Inferior parietal cortex (tissue), 1 donor: ENCODE measurements around the gene PLXNA4.
A peak's percentile ranks its signal among the peaks of the same experiment; 100 is the strongest.

Experiments
- DNase-seq: peaks from one replicate; pipeline ENCODE4 v3.0.0-alpha.2; 2016; ENCODE audit errors: extremely low spot score

Gene PLXNA4

GRCh38 chr7:132263151-132263550 is 313.1 kb downstream of the PLXNA4 start:
- DNase-seq: no peak

DNA sequence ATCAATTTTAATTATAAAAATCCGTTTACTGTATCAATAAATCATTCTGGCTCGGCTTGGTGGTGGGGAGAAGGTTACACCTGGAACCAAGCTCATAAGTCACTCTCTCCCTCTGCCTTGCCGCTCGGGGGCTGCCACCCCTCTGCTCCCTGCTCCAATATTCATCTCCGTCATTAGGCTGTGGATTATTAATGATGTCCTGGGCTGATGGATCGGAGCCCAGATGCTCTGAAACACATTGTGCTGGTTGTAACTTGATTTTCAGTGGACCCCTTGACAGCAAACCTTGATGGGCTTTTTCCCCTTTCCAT is 314.2 kb downstream of the PLXNA4 start:
- DNase-seq: no peak

GRCh38 chr7:132261327-132262159 is 314.7 kb downstream of the PLXNA4 start:
- DNase-seq: no peak

GRCh38 chr7:132258231-132258630 is 318.0 kb downstream of the PLXNA4 start:
- DNase-seq: no peak

GRCh38 chr7:132257253-132257652 is 319.0 kb downstream of the PLXNA4 start:
- no peak for DNase-seq

DNA sequence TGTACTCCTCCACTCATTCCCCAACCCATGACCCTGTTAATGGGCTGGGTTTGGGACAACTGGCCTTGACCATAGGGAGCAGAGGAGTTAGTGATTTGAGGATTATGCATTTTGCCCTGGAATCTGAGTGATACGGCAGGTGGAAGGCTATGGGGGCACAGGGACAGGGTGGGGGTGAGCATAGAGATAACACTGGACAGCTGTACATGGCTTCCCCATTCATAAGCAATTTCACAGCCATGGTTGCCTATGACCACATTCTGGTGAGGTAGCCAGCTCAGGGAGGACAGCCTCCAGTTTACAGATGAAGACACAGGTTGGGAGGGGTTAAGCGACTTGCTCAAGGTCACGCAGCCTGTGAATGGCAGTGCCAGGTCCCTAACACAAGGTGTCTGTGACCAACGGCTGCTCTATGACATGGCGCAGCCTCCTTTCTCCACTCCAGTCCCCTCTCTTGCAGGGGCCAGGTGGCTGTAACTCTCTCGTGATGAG is 319.5 kb downstream of the PLXNA4 start:
- no peak for DNase-seq

DNA sequence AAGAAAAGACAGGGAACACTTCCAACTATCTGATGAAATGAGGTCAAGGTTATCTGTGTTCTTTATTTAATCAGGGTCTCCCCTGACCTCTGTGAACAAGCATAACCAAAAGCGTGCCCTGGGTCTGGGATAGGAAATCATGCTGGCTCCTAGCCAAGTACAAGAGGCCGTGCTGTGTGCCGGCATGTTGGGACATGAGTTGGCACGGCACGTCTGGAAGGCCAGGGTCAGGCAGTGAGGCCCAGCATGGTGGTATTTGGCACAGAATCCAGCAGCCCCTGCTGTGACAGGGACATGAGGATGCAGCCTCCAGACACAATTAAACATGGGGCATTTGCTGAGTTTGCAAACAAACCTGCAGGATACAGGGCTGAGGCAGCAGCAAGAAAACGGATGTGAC is 320.4 kb downstream of the PLXNA4 start:
- no peak for DNase-seq

DNA sequence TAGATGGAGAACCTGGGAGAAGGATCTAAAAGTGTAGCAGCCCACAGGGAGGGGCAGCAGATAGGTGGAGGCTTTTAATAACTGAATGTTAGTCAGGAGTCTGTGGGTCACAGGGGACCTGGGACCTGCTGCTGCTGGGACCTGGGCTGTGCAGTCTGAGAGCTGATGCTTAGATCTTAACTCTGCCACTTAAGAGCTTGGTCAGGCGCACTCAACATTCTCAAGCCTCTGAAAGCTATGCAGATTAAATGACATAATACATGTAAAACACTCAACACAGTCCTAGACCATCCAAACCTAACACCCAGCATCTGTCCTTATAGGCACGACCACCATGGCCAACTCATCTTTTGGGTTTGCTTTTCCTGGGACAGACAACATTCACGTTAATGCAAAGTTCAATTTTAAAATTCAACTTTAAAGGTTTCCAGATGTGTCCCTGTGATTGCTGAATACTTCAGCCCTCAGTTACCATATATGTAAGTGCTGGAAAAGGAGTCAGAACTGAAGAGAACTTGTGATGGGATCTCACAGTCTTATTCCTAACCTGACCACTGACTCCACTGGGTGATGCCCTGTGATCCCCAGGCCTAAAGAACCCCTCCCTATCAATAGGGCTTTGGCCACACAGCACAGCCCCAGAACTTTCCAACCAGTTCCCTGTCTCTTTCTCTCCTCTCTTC is 321.0 kb downstream of the PLXNA4 start:
- DNase-seq: no peak

DNA sequence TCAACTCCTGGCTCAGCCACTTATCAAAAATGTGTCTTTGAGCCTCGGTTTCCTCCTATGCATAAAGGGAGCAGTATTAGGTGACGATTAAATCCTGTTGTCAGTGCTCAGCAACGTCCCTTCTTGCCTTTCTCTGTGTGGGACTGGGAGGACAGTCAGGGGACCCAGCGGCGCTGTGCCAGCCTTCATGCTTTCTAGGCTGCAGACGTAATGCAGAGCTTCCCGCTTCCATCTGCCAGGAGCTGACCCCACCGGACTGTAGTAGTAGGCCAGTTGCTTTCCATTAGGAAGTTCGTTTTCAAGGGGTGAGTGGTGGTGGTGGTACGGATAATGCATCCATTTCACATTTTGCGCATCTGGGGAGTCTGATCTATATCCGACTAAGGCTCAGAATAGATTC is 321.8 kb downstream of the PLXNA4 start:
- no peak for DNase-seq

DNA sequence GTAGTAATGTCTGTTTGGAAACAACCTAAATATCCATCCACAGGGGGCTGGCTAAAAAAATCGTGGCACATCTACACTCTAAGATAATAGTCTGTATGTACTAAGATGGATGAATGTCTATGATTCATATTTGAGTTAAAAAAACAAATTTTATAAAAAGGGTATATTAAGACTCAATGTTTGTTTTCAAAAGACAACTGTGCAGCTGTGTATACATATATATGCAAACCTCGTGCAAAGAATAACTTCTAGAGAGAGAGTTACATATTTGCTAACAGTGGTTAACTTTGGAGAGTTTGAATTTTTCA is 323.5 kb downstream of the PLXNA4 start:
- DNase-seq: no peak

DNA sequence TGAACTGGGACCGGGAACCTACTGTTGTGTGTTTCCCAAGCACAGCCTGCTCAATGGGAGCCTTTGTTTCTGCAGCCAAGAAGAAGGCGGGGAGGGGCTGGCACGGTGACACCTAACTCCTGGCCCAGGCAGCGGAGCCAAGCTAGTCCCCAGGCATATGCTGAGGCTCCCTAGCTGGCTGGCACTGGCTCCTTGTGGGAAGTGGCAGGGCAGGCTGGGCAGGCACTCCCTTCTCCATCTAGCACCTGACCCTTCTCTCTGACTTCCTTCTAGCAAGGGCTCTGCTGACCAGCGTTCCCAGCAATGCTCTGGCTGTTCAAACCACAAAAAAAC is 325.0 kb downstream of the PLXNA4 start:
- peak; percentile 54 for DNase-seq

- no peak for DNase-seq
Measured at GRCh38 chr7:132250480-132251326, 325.6 kb downstream of the PLXNA4 start.

- no peak for DNase-seq
Measured at GRCh38 chr7:132249256-132249971, 326.9 kb downstream of the PLXNA4 start.

DNA sequence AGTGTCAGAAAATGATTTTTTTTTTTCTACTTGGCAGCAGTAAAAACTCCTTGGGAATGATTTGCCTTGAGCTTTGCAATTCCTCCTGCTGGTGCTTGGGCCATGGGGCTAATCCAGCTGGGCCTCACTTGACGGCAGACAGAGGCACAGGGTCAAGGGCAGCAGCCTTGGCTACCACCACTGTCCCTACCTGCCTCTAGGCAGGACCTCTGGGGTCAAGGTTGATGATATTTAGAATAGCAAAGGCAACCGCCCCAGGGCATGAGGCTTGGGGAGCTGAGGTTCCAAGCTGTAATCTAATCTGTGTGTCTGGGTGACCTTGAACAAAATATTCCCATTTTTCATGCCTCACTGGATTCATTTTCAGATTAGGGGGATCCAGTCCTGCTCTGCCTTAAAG is 327.4 kb downstream of the PLXNA4 start:
- no peak for DNase-seq

DNA sequence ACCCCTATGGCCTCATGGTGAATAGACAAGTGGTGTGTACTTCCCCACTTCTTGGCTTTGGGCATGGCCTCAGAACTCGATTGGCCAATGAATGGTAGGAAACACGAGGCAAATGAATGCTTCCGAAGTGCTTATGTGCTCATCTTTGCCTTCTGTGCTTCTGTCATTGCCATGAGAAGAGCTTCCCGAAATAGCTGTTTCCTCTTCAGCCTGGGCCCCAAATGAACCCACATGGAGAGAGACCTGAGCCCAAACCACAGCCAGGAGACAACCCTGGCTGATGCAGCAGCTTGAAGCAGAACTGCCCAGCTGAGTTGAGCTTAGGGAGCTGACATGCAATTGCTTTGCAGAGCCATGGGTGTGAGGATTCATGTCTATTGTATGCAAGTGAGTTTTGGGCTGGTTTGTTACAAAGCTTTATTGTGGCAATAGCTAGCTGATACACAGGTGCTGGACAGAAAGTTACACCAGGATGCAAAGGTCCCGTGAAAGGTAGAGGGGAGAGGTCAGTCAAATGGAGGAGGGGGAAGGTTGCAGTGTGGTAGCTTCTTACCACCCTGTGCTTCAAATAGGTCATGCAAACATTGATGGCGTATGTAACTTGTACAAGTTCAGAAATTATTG is 328.2 kb downstream of the PLXNA4 start:
- DNase-seq: no peak

DNA sequence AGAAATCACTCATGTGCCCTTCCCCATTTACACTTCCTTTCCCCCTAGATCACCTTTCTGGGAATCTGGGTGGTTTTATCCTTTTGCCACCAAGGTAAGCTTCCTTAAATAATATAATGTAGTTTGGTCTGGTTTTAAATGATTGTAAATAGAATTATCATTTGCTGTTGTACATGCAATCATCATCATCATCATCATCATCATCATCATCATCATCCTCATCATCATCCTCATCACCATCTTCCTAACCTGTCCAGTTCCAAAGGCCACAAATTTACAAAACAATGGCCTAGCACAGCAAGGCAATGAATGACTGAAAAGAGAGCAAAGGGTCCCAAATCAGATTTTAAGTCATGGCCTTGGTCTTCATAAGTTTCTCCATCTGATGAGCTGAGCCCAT is 329.7 kb downstream of the PLXNA4 start:
- no peak for DNase-seq

GRCh38 chr7:132245539-132245938 is 330.7 kb downstream of the PLXNA4 start:
- DNase-seq: no peak

DNA sequence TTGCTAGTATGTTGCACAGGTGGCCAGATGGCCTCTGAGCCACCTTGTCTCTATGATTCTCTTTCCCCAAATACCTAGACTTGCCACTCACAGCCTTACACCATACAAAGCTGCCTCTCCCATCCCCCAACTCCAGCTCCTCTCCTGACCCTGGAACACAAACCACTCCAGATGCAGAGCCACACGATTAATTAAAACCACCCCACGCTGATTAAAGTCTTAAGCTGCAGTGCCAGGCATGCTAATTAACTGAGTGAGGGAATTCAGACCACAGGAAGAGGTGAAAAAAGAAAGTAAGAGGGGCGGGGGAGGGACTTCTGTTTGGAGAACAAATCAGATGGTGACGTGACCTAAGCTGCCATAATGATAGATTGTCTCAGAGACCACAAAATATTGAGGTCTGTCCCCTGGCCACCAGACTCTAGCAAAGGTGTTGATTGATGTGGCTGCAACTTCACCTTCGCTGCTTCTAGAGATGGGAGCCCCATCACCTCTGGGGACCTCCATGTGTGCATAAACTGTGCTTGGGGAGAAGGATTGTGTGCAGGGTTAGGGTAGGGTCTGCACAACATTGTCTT is 331.3 kb downstream of the PLXNA4 start:
- no peak for DNase-seq

DNA sequence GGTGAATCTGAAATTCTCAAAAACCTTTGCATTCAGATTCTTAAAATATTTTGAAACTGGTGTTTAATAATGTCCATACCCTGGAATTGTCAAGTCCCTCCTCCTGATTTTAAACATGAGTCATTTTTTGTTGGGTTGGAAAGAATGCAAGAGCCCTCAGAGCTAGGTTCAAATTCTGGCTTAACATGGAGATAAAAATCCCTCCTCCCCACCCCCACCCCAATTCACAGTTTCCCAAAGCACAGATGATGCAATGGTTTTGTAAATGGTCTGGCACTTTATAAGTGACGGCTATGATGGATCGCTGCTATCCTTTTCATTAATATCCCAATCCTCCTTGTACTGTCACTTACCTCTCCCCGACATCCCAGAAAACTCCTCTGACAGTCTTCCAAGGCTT is 332.8 kb downstream of the PLXNA4 start:
- DNase-seq: no peak

DNA sequence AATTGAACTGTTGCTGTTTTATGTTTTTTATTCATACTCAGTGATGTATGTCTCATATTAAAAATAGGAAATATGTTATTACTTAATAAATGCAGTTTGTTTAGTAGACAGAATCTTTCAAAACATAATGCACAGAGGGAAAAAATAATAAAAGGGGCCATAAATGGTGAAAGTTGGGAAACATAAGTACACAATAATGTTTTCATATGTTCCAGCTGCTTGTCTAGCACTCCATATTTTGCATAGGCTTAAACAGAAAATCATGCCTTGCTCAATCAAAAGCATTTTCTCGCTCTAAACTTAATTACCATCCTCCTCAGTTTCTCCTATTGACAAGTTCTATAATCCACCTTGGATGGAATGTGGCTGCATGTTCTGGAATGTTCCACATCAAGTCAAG is 333.2 kb downstream of the PLXNA4 start:
- DNase-seq: no peak

- no peak for DNase-seq
Measured at GRCh38 chr7:132242192-132242812, 334.0 kb downstream of the PLXNA4 start.
